HT1080 (cell line): ENCODE data around the gene TXNL4A. TPM values are rescaled to one million over a fixed set of nuclear protein-coding genes. Genes with fewer than 3 reads are reported as not detected.

Experiments
- DNase-seq: peaks from one replicate; pipeline ENCODE4 v3.0.0-alpha.2; 2015; ENCODE audit warnings: low read depth
- total RNA-seq: library from RNA; depleted of rRNA; stranded (reverse); fragments of >200 nt; shearing (Covaris generic); gene quantifications from 2 replicates; pipeline ENCODE4 v1.2.3, GENCODE V29; 2014

TXNL4A gene
- total RNA-seq, 1 experiment from 2014 or later: 163 TPM

- DNase-seq: no peak
Measured at GRCh38 chr18:79937103-79937860, 51.1 kb downstream of the TXNL4A start.

GRCh38 chr18:79936641-79937040 is 51.7 kb downstream of the TXNL4A start:
- no peak for DNase-seq

- no peak for DNase-seq
Measured at GRCh38 chr18:79935925-79936324, 52.4 kb downstream of the TXNL4A start.

GRCh38 chr18:79935499-79935898 is 52.9 kb downstream of the TXNL4A start:
- DNase-seq: no peak

GRCh38 chr18:79935098-79935480 is 53.3 kb downstream of the TXNL4A start:
- DNase-seq: no peak

GRCh38 chr18:79934311-79935097 is 53.9 kb downstream of the TXNL4A start:
- DNase-seq: no peak

GRCh38 chr18:79933765-79934164 is 54.6 kb downstream of the TXNL4A start:
- DNase-seq: no peak

- no peak for DNase-seq
Measured at GRCh38 chr18:79932907-79933306, 55.5 kb downstream of the TXNL4A start.

- DNase-seq: no peak
Measured at GRCh38 chr18:79931475-79931874, 56.9 kb downstream of the TXNL4A start.

GRCh38 chr18:79930020-79930642 is 58.2 kb downstream of the TXNL4A start:
- DNase-seq: no peak

GRCh38 chr18:79928563-79928960 is 59.8 kb downstream of the TXNL4A start:
- DNase-seq: no peak

GRCh38 chr18:79927607-79928562 is 60.5 kb downstream of the TXNL4A start:
- DNase-seq: no peak

GRCh38 chr18:79926715-79927606 is 61.4 kb downstream of the TXNL4A start:
- DNase-seq: no peak

- no peak for DNase-seq
Measured at GRCh38 chr18:79926306-79926705, 62.1 kb downstream of the TXNL4A start.

GRCh38 chr18:79924814-79925731 is 63.3 kb downstream of the TXNL4A start:
- no peak for DNase-seq

GRCh38 chr18:79923896-79924585 is 64.3 kb downstream of the TXNL4A start:
- no peak for DNase-seq

- no peak for DNase-seq
Measured at GRCh38 chr18:79922971-79923411, 65.4 kb downstream of the TXNL4A start.
